GM18858 (cell line): ENCODE measurements around the gene TRAPPC14.

Experiments
- ATAC-seq: cut with Tn5 transposase; IDR thresholded peaks from one replicate; pipeline ENCODE4 v1.9.1; 2021; ENCODE audit not compliant: unreplicated experiment

The TRAPPC14 gene

GRCh38 chr7:100174582-100174981, 16.1 kb upstream of the TRAPPC14 start:
- no peak for ATAC-seq

DNA sequence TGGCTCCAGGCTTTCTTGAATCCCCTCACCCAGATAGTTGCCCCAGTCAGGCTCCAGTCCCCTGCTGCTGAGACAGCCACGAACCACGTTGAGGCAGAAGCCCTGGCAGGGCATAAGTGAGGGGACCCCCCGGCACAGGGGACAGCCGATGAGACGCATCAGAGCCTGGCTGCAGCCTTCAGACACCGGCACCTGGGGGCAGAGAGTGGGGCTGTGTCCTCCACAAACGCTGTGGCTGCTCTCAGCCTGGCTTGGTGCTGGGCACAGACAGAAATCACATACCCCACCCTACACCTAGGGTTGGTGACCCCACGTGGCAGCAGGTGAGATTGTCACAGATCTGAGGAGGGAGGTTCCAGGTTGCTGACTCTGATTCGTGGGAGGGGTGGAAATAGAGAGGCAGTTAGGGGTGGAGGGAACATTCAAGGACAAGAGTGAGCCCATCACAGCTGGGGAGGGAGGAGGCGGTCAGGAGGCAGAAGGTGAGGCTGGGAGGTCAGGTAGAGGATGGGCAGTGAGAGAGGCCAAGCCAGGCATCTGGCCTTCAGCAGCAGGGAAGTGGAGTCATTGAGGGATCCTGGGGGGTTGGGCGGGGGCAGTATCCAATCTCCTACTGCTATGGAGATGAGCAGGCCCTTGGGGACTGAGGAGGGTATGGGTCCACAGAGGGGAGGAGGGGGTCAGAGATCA, 15.4 kb upstream of the TRAPPC14 start:
- ATAC-seq: no peak

GRCh38 chr7:100171840-100172239, 13.3 kb upstream of the TRAPPC14 start:
- no peak for ATAC-seq

DNA sequence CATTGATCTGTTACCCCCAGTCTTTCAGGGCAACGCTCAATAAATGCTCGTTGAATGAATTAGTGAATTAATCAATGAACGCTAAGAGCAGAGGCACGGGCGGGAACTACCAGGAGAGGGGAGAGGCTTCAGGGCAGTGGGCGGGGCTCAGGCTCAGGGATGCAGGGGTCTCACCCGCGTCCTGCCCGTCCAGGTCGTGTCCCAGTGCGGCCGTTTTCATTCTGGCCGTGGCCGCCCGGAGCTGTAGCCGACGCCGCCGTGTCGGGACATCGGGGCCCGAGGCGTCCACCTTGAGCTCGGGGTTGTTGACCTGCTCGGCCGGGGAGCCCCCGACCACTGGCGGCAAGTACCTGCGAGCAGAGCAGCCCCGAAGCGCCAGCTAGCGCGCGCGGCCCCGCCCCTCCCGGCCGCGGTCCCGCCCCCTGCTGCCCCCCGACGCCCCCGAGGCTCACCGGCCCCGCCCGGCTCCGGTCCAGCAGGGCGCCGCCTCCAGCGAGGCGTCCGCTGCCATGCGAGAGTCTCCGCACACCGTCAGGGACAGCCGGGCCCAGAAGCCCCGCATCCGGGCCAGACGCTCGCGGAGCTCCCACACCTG, 12.7 kb upstream of the TRAPPC14 start:
- no peak for ATAC-seq

DNA sequence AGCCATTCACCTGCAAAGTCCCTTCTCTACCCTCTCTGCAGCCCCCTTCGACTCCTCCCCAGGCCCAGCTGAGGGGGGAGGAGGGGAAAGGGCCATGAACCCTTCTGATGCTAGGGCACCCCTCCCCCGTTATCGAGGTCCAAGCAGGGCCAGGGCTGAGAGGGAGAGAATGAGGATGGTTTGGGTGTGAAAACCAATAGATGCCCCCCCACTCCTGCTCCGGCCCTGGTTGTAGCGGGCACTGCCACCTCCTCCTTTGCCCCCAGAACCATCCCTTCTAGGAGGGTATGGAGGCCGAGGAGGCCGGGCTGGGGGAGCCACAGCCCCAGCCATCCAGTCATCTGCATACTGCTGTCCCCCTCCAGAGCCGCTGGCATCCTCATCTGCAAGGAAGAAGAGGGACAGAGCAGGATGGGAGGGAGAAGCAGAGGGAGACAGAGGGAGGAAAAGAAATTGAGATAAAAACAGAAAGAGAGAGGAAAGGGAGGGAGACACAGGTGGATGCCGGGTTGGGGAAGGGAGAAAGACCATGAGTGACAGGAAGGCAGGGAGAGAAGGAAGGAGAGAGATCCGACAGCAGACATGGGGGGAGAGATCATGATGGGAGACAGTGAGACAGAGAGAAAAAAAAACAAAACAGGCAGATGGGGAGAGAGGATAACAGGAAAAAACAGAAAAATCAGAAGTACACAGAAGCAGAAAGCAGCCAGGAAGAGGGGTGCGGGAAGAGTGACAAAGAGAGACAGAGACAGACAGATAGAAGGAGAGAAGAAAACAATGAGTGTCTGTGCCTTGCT, 11.8 kb upstream of the TRAPPC14 start:
- ATAC-seq: no peak

- ATAC-seq: no peak
Observed at GRCh38 chr7:100169147-100169850, 10.8 kb upstream of the TRAPPC14 start.

GRCh38 chr7:100167912-100168323, 9.4 kb upstream of the TRAPPC14 start:
- no peak for ATAC-seq

DNA sequence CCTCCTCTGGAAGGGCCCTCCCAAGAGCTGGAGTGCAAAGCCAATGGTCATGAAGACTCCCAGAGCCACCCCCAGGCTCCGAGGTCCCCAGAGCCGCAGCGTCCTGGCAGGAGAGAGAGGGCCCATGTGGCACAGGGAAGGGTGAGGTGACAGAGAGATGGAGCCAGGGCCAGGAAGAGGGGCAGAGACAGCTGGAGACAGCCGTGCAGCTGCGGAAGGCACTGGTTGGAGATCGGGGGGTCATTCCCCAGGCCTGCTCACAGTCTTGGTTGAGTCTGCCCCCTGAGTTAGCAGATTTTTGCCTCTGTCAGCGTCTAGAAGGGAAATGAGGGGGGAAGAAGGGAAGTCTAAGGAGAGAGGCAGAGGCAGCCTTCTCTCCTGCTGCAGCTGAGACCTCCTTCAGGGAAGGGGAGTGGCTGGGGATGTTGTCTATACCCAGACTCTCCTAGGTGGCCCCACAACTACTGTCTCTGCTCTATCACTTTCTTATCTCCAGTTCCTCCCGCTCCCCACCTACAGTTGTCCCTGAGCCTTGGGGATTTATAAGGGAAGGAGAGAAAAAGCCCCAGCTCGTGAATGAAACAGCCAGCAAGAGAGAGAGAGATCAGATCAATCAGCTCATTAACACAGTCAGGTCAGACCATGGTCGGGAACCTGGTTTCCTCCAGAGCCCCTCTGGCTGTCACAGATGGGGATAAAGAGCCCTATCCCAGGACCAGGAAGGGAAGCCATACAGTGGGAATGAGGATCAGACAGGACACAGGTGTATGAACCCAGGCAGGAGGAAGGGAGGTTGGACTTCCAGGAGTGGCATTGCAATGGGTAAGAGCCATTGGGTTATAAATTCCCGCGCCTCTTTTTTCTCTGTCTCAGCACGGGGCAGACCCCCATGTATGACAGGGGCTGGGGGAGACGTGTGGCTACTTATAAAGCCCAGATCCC, 8.7 kb upstream of the TRAPPC14 start:
- ATAC-seq: no peak

DNA sequence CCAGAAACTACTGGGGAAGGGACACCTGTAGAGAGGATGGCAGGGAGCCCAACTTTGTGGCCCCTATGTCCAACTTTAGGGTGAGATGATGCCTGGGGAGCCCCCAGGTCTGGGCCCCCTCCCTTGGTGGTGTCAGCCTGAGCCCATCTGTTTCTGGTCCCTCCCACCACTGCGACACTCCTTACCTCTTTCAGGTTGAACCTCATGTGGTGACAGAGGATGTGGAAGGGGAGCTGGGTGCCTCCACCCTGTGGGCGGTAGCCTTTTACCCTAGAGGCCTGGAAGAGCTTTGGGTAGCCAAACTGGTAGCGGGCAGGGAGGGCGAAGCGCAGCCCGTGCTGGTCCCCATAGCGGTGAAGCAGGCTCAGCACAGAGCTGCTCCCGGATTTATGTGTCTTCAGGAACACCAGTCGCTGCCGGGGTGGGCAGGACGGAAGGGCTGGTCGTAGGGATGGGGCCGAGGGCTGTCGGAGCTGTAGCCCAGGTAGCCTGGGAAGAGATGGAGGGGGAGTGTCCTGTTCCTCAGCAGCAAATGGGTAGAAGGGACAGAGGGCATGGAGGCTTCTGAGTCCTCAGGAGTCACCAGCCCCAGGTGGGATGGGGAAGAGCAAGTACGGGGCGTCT, 7.9 kb upstream of the TRAPPC14 start:
- no peak for ATAC-seq

GRCh38 chr7:100163871-100164270, 5.3 kb upstream of the TRAPPC14 start:
- no peak for ATAC-seq

GRCh38 chr7:100163006-100163531, 4.5 kb upstream of the TRAPPC14 start:
- ATAC-seq: no peak

- no peak for ATAC-seq
Observed at GRCh38 chr7:100160067-100160466, 1.5 kb upstream of the TRAPPC14 start.

DNA sequence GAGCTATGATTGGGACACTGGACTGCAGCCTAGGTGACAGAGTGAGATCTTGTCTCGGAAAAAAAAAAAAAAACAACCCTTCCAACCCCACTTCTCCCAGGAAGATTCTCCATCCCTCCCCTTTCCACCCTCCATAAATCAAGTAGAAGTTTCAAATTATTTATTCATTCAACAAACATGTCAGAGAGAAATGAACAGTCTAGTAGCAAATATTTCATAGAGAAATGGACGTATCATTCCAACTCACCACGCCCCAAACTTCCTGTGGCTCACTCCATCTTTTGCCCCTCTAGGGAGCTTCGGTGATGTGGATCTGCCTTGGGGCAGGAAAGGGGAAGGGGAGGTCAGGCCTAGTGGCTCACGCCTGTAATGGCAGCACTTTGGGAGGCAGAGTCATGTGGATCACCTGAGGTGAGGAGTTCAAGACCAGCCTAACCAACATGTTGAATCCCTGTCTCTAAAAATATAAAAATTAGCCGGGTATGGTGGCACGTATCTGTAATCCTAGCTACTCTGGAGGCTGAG, 638 bp upstream of the TRAPPC14 start:
- ATAC-seq: no peak

DNA sequence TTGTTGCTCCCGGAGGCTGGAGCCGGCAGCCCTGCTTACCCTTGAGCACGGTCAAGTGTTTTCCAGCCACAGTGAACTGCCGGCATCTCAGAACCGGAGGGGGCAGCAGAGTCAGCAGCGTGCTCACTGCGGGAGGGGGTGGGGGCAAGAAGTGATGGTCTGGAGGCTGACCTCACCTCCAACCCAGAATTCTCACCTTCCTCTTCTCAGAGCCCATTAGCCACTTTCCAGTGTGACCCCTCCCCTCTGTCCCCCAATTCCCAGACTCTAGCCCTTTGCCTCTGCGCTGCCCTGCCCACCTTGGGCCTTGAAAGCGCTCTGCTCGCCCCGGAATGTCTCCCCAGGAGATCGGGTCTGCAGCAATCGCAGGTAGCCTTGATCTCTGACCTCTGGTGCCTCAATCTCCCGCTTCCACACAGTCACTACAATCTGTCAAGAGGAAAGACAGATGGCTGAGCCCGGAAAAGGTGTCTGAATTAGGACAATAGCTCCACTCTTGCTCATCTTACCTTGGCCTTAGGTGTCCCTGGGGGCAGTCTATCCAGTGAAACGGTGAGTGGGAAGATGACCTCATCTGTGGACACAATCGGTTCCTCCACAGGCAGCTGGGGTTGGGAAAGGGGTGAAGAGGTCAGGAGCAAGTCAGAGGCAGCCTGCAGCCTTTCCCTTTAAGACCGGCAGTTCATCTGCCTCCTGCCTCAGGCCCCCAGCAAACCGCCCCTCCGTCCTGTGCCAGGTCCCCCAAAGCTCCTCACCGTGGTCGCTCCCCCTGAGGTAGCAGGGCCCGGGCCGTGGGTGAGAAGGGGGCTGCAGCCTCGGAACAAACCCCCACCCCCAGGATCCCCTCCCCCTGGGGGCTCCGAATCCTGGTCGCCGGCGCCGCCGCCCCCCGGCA, 942 bp downstream of the TRAPPC14 start:
- no peak for ATAC-seq

DNA sequence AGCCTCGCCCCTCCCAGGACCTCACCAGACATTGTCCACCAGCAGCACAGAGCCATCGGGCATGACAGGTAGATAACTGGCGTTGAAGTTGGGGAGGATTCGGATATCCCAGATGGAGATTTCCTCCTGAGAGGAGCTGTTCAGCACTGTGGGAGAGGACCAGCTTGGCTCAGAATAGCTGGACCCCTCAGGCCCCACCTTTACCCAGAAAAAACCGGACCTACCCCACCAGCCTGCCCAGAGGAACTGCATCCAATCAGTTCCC, 1.5 kb downstream of the TRAPPC14 start:
- no peak for ATAC-seq

DNA sequence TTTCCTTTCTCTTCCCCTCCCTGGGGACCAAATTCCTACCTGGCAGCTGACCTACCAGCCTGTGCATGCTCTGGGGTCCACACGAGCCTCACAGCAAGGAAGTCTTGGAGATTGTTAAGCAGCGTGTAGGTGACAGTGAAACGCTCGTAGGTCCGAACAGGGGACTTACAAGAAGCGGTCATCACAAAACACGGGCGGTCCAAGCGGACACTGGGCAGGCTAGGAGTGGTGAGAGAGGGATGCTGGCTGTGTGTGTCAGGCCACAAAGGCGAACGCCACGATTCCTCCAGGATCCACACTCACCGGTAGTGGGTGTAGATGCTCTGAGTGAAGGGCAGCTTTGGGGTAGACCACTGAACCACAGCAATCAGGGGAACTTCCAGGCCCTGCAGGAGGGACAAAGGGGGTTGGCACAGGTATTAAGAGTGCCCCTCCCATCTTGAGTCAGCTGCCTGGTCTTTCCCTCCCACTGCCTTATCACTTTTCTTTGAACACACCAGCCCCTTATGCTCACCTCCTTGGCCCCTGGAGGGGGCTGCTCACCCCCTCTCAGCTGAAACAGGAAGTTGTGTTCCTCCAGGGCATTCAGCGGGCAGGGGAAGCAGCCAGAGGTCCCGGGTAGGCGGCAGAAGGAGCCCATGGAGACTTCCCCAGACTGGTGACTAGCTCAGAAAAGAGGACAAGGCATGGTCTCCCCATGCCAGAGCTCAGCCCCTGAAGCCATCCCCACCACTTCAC, 2.0 kb downstream of the TRAPPC14 start:
- ATAC-seq: no peak

DNA sequence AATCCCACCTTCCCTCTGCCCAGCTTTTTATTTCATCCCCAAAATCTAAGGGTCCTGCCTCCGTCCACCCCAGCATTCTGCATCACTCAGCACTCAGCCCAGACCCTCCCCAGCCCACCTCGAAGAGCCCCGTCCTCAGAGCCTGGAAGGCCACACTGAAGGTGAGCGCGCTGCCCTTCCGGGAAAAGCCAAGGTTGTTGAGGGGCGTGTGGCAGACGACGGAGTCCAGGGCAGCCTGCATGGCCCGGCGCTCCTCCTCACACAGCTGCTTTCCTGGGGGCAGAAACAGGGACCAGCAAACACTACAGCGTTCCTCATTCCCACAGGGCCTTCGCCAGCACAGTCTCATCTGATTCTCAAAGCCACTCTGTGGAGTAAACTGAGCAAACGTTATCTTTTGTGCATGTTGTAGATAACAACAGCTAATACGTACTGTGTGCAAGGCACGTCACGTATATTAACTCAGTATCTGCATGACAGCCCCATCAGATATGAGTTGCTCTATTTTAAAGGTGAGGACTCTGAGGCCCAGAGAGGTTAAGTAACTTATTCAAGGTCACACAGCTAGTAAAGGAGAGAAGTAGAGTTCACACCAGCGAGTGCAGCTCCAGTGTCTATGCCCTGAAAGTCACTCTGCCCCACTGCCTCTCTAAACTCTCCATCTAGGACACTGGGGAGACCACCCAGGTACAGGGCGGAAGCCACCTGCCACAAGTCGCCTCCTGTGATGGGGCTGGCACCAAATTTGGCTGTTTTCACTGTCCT, 2.8 kb downstream of the TRAPPC14 start:
- no peak for ATAC-seq
